ENCODE data around the gene BEGAIN. TPM values are rescaled to one million over a fixed set of nuclear protein-coding genes. Genes with fewer than 3 reads are reported as not detected.

Gene BEGAIN
- total and polyA plus RNA-seq, 7 donors, result 0.08 to 1.0 (median 0.48) TPM; not detected in 1

DNA sequence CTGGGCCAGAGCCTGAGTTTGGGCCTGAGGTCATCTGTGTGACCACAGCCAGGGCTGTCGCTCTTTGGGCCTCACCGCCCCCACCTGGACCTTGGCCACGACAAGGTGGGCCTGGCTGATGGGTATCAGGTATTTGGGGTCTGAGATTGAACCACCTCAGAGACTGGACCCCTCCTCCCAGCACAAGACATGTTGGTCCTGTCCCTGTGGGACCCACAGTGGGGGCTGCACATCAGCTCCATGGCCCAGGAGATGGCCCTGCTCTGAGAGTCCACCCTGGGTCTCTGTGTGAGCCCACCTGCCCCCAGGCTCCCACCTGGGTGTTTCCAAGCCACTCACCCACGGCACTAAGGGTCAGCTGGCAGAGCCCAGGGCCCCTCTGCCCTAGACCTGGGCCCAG lies 20.6 kb downstream of the BEGAIN start:
- WGBS, 3 donors, result 79 to 84% (median 81%) methylated on average over 4 of the region's 4 CpGs
- Histone ChIP-seq H3K9me3 (no peaks in the 10 kb centered on the region), H3K4me3 (peak overlapping the region; percentile 64), H3K27me3 (ENCODE audit: insufficient read depth in 3 of 3, low read length in 2 of 3) (peaks cover 0 to 65% (median 27%) of the 10 kb centered on the region in 3 donors), H3K27ac (no peak overlapping the region), H3K4me1 (peaks cover 6% of the 10 kb centered on the region), H3K36me3 (ENCODE audit: insufficient read depth in 1 of 2, low read depth in 1 of 2) (no peaks in the 10 kb centered on the region)
- ATAC-seq, result no peak
- intact Hi-C loops (cut with DNase I), result no loop called here
- TF ChIP-seq, protein P1, sequence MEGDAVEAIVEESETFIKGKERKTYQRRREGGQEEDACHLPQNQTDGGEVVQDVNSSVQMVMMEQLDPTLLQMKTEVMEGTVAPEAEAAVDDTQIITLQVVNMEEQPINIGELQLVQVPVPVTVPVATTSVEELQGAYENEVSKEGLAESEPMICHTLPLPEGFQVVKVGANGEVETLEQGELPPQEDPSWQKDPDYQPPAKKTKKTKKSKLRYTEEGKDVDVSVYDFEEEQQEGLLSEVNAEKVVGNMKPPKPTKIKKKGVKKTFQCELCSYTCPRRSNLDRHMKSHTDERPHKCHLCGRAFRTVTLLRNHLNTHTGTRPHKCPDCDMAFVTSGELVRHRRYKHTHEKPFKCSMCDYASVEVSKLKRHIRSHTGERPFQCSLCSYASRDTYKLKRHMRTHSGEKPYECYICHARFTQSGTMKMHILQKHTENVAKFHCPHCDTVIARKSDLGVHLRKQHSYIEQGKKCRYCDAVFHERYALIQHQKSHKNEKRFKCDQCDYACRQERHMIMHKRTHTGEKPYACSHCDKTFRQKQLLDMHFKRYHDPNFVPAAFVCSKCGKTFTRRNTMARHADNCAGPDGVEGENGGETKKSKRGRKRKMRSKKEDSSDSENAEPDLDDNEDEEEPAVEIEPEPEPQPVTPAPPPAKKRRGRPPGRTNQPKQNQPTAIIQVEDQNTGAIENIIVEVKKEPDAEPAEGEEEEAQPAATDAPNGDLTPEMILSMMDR (IDR thresholded peaks at IDR 0.05), result no peak
- no peak for DNase-seq

DNA sequence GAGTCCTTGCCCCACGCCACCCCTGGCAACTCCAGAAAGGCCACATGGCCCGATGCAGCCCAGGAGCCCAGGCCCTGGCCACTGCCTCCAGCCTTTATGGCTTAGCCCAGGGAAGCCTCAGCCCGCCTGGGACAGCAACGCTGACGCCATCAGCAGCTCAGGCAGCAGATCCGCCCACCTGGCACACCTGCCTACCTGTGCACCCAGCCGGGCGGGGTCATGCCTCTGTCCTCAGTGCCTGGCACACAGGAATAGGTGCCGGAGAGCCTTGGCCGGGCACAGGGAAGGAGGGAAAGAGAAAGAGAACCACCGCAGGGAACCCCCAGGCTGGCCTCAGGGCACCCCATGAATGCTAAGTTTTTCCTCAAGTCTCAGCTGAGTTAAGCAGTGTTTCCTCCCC lies 21.1 kb downstream of the BEGAIN start:
- Histone ChIP-seq H3K27ac (no peak overlapping the region), H3K4me3 (no peak overlapping the region), H3K27me3 (ENCODE audit: insufficient read depth in 3 of 3, low read length in 2 of 3) (peaks cover 0 to 67% (median 28%) of the 10 kb centered on the region in 3 donors), H3K36me3 (ENCODE audit: insufficient read depth in 1 of 2, low read depth in 1 of 2) (no peaks in the 10 kb centered on the region), H3K4me1 (peaks cover 6% of the 10 kb centered on the region), H3K9me3 (no peaks in the 10 kb centered on the region)
- intact Hi-C loops (cut with DNase I), result no loop called here
- ATAC-seq, result no peak
- no peak for DNase-seq
- TF ChIP-seq, protein P1 (IDR thresholded peaks at IDR 0.05), result no peak
- 91 to 95% (median 92%) methylated on average over 11 of the region's 11 CpGs for WGBS, 3 donors

DNA sequence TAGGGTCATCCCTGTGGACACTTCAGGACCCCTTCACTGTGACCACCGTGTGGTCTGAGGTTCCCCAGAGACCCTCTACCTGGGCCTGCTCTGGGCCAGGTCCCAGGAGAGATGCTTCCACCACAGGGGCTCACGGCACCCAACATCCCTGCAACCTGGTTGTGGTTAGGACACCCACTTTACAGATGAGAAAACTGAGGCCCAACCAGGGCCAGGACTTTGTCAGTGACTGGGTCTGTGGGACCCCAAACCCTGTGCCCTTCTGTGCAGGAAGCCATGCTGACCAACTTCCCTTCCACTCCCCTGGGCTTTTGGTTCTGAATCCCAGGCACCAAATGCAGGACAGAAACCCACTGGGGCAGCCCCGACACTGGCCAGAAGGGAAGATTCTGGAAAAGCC lies 21.6 kb downstream of the BEGAIN start:
- DNase-seq, result no peak
- Histone ChIP-seq H3K27ac (no peak overlapping the region), H3K9me3 (no peaks in the 10 kb centered on the region), H3K4me3 (no peak overlapping the region), H3K36me3 (ENCODE audit: insufficient read depth in 1 of 2, low read depth in 1 of 2) (no peaks in the 10 kb centered on the region), H3K27me3 (ENCODE audit: insufficient read depth in 3 of 3, low read length in 2 of 3) (peaks cover 0 to 67% (median 28%) of the 10 kb centered on the region in 3 donors), H3K4me1 (peaks cover 6% of the 10 kb centered on the region)
- 84 to 96% (median 85%) methylated on average over 2 to 3 of the region's 3 CpGs for WGBS, 3 donors
- ATAC-seq, result no peak
- TF ChIP-seq, protein P1 (IDR thresholded peaks at IDR 0.05), result no peak
- intact Hi-C loops (cut with DNase I), result no loop called here

DNA sequence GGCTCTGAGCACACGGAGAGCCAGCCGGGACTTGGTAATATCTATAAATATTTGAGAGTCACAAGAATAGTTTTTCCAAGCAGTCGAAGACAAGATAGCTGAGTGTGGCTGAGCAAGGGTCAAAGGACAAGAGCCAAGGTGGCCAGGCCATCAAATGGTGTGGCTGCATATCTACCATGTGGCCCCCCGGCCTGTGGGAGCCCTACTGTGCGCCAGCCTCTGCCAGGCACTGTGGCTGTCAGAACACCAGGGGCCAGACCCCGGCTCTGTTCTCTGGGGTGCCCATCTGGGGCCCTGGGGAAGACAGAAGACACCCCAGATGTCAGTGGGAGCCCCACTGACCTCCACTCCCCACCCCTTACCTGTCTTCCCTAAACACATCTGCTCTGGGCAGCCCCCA lies 22.7 kb downstream of the BEGAIN start:
- Histone ChIP-seq H3K27me3 (ENCODE audit: insufficient read depth in 3 of 3, low read length in 2 of 3) (peaks cover 0 to 61% (median 21%) of the 10 kb centered on the region in 3 donors), H3K4me1 (peaks cover 6% of the 10 kb centered on the region), H3K27ac (no peak overlapping the region), H3K9me3 (no peaks in the 10 kb centered on the region), H3K4me3 (no peak overlapping the region), H3K36me3 (ENCODE audit: insufficient read depth in 1 of 2, low read depth in 1 of 2) (no peaks in the 10 kb centered on the region)
- TF ChIP-seq, protein P1 (IDR thresholded peaks at IDR 0.05), result no peak
- no peak for DNase-seq
- intact Hi-C loops (cut with DNase I), result no loop called here
- no peak for ATAC-seq
- WGBS, 3 donors, result 38 to 50% (median 46%) methylated on average over 6 of the region's 6 CpGs

DNA sequence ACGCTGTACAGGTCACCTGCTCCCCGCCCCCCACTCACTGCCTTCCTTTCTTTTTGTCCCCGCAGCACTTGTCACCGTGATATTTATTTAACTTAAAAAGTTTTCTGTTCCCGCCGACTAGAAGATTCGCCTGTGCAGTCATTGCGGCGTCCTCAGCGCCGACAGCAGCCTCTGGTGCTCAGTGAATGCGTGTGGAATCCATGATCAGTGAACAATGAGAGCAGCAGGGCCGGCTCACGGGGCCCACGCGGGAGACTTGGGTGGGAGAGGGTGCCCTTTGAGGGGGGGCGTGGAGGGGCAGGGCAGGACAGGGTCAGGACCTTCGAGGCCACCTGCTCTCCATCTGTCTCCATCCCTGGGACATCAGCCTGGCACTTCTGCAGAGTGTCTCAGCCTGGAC lies 24.5 kb downstream of the BEGAIN start:
- Histone ChIP-seq H3K36me3 (ENCODE audit: insufficient read depth in 1 of 2, low read depth in 1 of 2) (no peaks in the 10 kb centered on the region), H3K27me3 (ENCODE audit: insufficient read depth in 3 of 3, low read length in 2 of 3) (peaks cover 0 to 60% (median 13%) of the 10 kb centered on the region in 3 donors), H3K4me3 (no peak overlapping the region), H3K27ac (no peak overlapping the region), H3K4me1 (no peaks in the 10 kb centered on the region), H3K9me3 (no peaks in the 10 kb centered on the region)
- TF ChIP-seq, protein P1 (IDR thresholded peaks at IDR 0.05), result no peak
- ATAC-seq, result no peak
- DNase-seq, result no peak
- WGBS, 3 donors, result 77 to 84% (median 79%) methylated on average over 18 of the region's 18 CpGs
- intact Hi-C loops (cut with DNase I), result no loop called here

All from psoas muscle (tissue), 8 donors.